ENCODE data around the gene SCFD2.

SCFD2 gene

GRCh38 chr4:52979821-52980590, 385.9 kb downstream of the SCFD2 start:
- no peak for DNase-seq

GRCh38 chr4:52979020-52979419, 386.8 kb downstream of the SCFD2 start:
- peak; percentile 6 for DNase-seq

- DNase-seq: no peak
Observed at GRCh38 chr4:52977252-52977651, 388.6 kb downstream of the SCFD2 start.

- no peak for DNase-seq
Observed at GRCh38 chr4:52976523-52977230, 389.2 kb downstream of the SCFD2 start.

DNA sequence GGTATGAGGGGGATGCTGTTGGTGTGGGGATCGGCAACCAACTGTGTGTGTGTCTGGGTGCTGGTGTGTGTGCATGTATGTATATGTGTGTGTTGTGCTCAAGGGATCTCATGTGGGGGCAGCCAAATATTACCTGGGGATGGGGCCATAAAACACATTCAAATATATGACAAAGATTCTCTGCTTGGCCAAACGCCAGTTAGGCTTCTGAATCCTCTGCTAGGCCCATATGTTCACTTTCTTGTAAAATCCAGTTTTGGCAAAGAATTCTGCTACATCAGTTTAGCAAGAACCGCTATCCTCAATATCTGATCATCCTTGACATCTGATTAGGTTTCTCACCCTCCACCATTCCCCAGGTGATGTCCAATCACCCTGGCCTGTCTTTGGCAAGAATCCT, 397.2 kb downstream of the SCFD2 start:
- no peak for DNase-seq

DNA sequence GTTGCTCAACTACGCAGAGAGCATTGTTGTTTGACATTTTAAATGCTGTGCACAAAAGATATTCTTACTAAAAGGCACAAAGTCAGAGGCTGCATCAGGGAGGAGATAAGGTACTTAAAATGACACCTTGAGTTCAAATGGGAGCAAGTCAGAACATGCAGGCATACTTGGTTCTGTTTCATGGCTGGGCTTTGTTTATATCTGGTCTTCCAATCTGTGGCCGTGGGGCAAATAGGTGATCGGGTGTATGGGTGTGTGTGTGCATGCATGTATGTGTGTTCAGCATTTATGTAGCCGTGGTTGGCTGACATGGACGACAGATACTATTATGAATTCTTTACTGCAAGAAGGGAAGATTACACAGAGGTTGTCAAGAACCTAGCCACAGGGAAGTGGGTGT, 397.6 kb downstream of the SCFD2 start:
- DNase-seq: no peak

GRCh38 chr4:52966781-52967180, 399.1 kb downstream of the SCFD2 start:
- no peak for DNase-seq

DNA sequence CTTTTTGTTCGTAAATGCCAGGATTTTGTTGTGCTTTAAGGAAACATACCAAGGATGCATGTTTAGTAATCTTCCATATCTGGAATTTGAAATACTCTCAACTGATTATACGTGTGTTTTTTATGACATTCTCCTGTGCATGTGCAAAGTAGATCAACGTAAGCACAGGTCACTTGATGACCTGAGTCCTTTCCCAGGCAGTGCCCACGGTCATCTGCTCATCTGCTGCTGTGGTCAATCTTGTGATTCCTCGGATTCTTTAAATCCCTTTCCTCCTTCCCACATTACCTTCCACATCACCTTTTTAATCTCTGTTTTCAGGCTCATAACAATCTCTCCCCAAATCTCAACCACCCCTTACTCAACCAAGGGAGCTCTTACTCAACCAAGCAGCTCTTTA, 399.7 kb downstream of the SCFD2 start:
- DNase-seq: no peak

GRCh38 chr4:52964561-52965101, 401.2 kb downstream of the SCFD2 start:
- no peak for DNase-seq

DNA sequence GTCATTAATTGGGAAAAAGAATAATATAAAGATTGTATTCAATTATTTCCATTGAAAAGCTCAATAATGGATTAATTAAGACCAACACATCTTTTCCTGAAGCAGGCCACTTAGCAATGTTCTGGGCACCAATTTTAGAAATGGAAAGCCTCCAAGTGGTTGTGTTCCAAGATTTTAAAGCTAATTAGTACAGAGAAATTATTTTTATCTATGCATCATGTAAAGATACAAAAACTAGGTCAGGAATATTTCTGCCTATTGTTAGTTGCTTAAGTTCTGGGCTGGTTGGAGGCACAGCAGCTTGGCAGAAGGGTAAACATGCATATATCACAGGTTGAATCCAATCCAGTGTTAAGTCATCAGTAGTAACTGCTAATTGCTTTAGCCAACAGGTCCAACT, 401.9 kb downstream of the SCFD2 start:
- no peak for DNase-seq

- DNase-seq: no peak
Observed at GRCh38 chr4:52962721-52963120, 403.1 kb downstream of the SCFD2 start.

DNA sequence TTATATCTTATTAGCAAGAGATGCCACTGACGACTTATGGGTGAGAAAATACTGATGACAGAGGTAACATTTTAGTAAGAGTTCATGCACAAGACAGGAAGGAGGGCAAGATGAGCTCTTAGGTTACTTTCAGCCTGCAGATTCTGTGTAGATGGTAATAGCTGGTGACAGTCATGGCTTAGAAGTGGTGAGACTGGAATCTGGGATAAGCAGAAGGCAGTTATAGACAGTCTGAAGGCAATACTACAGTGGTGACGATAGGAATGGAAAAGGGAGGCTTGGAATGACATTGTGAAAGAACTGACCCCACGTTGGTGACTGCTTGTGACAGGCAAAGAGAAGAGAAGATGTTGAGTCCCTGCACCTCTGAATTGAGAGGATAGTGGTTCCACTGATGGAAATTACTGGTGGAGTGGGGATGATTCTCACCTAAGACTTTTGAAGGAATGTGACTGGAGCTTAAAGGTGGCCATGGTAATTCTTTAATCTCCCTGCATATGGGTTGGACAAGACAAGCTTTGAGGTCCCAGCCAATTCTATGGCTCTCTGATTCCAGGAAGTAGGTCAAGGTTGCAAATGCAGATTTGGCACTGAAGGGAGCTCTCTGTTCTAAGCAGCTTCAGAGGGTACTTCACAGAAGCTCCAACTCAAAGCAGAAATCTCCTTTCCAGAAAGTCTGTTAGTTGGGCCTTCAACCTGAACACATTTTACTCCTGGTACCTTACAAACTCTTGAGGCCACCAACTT, 404.0 kb downstream of the SCFD2 start:
- DNase-seq: no peak

GRCh38 chr4:52959541-52959940, 406.3 kb downstream of the SCFD2 start:
- no peak for DNase-seq

DNA sequence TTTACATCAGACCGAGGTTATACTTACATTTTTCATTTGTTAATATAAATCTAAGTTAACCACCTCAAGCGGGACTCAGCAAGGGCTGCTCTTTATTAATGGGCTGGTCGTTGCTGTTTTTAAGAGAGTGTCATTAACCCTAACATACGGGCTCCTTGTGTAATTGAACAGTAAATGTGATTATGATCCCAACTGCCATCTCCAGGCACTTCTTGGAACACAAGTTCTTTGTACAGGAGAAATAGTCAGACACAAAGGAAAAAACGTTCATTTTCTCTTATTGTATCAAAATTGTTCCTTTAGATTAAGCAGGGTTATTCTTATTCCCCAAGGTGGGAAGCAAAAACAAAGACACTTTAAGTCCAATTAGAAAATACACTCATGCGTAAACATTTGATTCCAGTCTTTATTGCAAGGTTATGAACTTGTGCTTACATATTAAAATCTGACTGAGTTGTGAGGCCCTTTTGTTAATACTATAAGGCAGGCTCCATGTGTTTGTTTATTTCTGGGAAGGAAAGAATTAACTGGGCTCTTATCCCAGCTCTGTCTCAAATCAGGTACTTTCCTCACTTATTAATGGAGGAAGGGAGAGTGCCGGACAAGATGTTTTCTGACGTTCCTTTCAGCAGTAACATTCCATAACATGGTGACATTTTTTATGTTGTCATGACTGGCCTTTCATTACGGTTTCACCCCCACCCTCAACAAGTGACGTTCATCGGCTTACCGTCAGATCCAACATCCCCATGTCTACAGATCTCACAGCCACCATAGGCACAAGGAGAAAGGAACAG, 407.8 kb downstream of the SCFD2 start:
- DNase-seq: no peak

GRCh38 chr4:52957220-52957686, 408.6 kb downstream of the SCFD2 start:
- DNase-seq: no peak

DNA sequence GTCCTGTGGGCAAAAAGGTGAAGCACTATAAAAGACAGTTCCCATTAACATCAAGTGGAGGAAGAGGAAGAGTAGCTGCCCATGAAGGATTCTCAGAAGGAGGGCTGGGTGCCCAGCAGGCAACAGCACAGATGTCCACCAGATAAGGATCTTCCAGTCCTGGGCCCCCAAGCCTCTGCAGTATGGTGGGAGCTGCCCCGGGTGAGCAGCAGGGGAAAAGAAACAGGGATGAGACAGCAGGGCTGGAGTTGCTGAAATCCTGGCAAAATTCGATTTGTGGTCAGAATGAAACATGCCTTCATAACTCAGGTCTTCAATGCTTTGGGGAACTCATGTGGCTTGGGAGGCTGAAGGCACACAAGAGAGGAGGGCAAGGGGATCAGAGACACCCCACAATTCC, 409.2 kb downstream of the SCFD2 start:
- no peak for DNase-seq

GRCh38 chr4:52954560-52955170, 411.2 kb downstream of the SCFD2 start:
- no peak for DNase-seq

GRCh38 chr4:52952540-52952939, 413.3 kb downstream of the SCFD2 start:
- no peak for DNase-seq

- no peak for DNase-seq
Observed at GRCh38 chr4:52951016-52951415, 414.8 kb downstream of the SCFD2 start.

DNA sequence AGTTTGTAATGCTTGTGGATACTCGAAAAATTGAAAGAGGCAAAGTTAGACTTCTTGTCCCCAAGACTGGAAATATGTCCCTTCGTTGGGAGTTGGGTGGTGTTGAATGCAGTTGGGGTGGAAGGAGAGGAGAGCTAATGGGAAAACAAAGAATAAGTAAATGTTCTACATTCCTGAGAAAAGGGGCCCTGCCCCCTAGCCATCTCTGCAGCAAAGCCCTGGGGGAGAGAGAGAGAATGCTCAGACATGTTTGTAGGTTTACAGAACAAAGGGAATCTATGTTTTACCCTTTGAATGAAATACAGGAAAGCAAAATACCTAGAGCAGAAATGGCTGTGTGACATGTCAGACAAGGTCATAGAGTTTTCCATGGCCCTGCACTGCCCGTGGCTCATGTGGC, 415.6 kb downstream of the SCFD2 start:
- DNase-seq: no peak

- DNase-seq: no peak
Observed at GRCh38 chr4:52949336-52949735, 416.5 kb downstream of the SCFD2 start.

DNA sequence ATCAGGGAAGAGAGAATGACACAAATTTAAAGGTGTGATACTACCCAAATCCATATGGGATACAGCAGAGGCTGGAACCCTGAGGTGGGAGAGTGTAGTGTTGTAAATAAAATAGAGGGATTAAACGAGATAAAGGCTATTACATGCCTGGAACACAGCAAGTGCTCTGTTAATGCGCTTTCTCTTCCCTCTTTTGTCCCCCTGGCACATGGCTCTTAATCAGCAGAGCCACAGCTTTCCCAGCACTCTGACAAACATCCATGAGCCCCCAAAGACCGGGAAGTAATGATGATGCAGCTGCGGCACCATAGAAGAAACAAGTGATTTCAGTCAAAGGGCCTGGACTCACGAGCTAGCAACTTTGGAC, 417.8 kb downstream of the SCFD2 start:
- no peak for DNase-seq
